Endothelial cell of umbilical vein (primary cell): ENCODE results near the gene OR5H15. TPM values are rescaled to one million over a fixed set of nuclear protein-coding genes. Genes with fewer than 3 reads are reported as not detected.
"Not testable (repeated sequence)": the region's sequence is repeated elsewhere in the genome, so short reads cannot be mapped to it uniquely, and the experiment has no call there.

Source experiments
- BruUV-seq: library from RNA; stranded (reverse); fragments of 400-500 nt; replicated peaks from 2 replicates; lab custom pipeline; 2021; lab: Mats Ljungman, UMichigan
- CTCF ChIA-PET: fragments of 300-600, 350-600 bp; sonication (Branson Sonifier 250); formaldehyde crosslinking; loops from one replicate; lab custom pipeline; 2021; ENCODE audit warnings: antibody characterized with exemption, inconsistent platforms; lab: Charles Lee
- POLR2A ChIA-PET: fragments of 300-600, 350-600 bp; sonication (Branson Sonifier 250); formaldehyde crosslinking; loops from one replicate; lab custom pipeline; 2021; ENCODE audit warnings: antibody characterized with exemption, inconsistent platforms; lab: Charles Lee
- DNase-seq: peaks from one replicate; pipeline ENCODE4 v3.0.0-alpha.2; 2011; ENCODE audit warnings: low read depth, low spot score
- FAIRE-seq: peaks from 2 replicates; lab custom pipeline; 2011; peaks lifted over from hg19 to GRCh38; lab: Jason Lieb, UNC
- H2AFZ ChIP-seq: 2 replicates; pipeline ENCODE4 v1.6.0; 2012; ENCODE audit warnings: low read depth, low read length, control low read depth, inconsistent platforms
- H3K27ac ChIP-seq: 2 replicates; pipeline ENCODE4 v1.5.1; 2011; ENCODE audit warnings: low read depth, mild to moderate bottlenecking, control low read depth, low read length, moderate library complexity; ENCODE audit not compliant: insufficient read depth
- H3K27me3 ChIP-seq, 2 experiments: 2 replicates each; pipeline versions ENCODE4 v1.6.0 to v1.6.1; 2011; ENCODE audit warnings: low read length in 2 of 2, mixed read lengths in 1 of 2; ENCODE audit not compliant: control insufficient read depth in 2 of 2, insufficient read depth in 2 of 2
- H3K36me3 ChIP-seq, 2 experiments: 2 replicates in 1 of 2; 3 replicates in 1 of 2; pipeline ENCODE4 v1.5.1; 2011; ENCODE audit warnings: low read length in 2 of 2, mild to moderate bottlenecking in 1 of 2, moderate library complexity in 1 of 2; ENCODE audit not compliant: control insufficient read depth in 2 of 2, insufficient read depth in 2 of 2; ENCODE audit errors: extremely low read depth in 1 of 2
- H3K4me1 ChIP-seq: 3 replicates; pipeline ENCODE4 v1.5.1; 2011; ENCODE audit warnings: mild to moderate bottlenecking, low read length; ENCODE audit not compliant: control insufficient read depth, insufficient read depth; ENCODE audit errors: extremely low read depth
- H3K4me2 ChIP-seq: 2 replicates; pipeline ENCODE4 v1.6.1; 2011; ENCODE audit warnings: low read length, control low read depth, mixed read lengths; ENCODE audit not compliant: insufficient read depth
- H3K4me3 ChIP-seq, 3 experiments: fragments of 200-600 bp in 1 of 3; sonication (generic), shearing (Covaris generic) in 1 of 3; replicated peaks in 1 of 3; 2 replicates each; pipeline ENCODE4 v1.5.1; 2011 to 2016; ENCODE audit warnings: control low read depth in 3 of 3, low read length in 3 of 3, mild to moderate bottlenecking in 2 of 3, inconsistent platforms in 1 of 3, low read depth in 1 of 3, moderate library complexity in 1 of 3; ENCODE audit not compliant: insufficient read depth in 1 of 3
- H3K79me2 ChIP-seq: 2 replicates; pipeline ENCODE4 v1.6.0; 2012; ENCODE audit warnings: low read length, inconsistent platforms; ENCODE audit not compliant: control insufficient read depth, insufficient read depth
- H3K9ac ChIP-seq: replicated peaks from 2 replicates; pipeline ENCODE3; 2011; ENCODE audit warnings: low read length, control low read depth; ENCODE audit not compliant: insufficient read depth; ENCODE audit errors: extremely low read depth
- H3K9me1 ChIP-seq: replicated peaks from 3 replicates; pipeline ENCODE4 v1.6.0; 2011; ENCODE audit warnings: mild to moderate bottlenecking, low read length; ENCODE audit not compliant: control insufficient read depth, insufficient read depth; ENCODE audit errors: extremely low read depth
- H3K9me3 ChIP-seq: replicated peaks from 2 replicates; pipeline ENCODE4 v1.5.1; 2012; ENCODE audit warnings: low read length, inconsistent platforms; ENCODE audit not compliant: control insufficient read depth, insufficient read depth
- H4K20me1 ChIP-seq: replicated peaks from 2 replicates; pipeline ENCODE3; 2011; ENCODE audit warnings: mild to moderate bottlenecking, low read length; ENCODE audit not compliant: control insufficient read depth, insufficient read depth; ENCODE audit errors: extremely low read depth
- EZH2 ChIP-seq: IDR thresholded peaks from 2 replicates; pipeline ENCODE4 v1.6.1; 2012; ENCODE audit warnings: borderline replicate concordance, low read depth, mild to moderate bottlenecking, moderate library complexity, low read length, inconsistent platforms; ENCODE audit not compliant: severe bottlenecking
- FOS ChIP-seq: IDR thresholded peaks from 2 replicates; pipeline ENCODE4 v1.6.1; 2011; ENCODE audit warnings: mild to moderate bottlenecking, low read length, moderate library complexity, borderline replicate concordance; ENCODE audit not compliant: insufficient read depth
- GATA2 ChIP-seq: IDR thresholded peaks from 2 replicates; pipeline ENCODE4 v1.7.0; 2011; ENCODE audit warnings: low read depth, mild to moderate bottlenecking, moderate library complexity, mixed read lengths, low read length; ENCODE audit not compliant: insufficient read length, insufficient read depth
- JUN ChIP-seq: IDR thresholded peaks from 2 replicates; pipeline ENCODE4 v1.6.1; 2011; ENCODE audit warnings: borderline replicate concordance, low read depth; ENCODE audit not compliant: insufficient read length, insufficient read depth
- MYC ChIP-seq: IDR thresholded peaks from one replicate; pipeline ENCODE4 v1.6.1; 2011; ENCODE audit warnings: mild to moderate bottlenecking, low read depth, low read length
- POLR2A ChIP-seq: IDR thresholded peaks from 2 replicates; pipeline ENCODE4 v1.6.1; 2012; ENCODE audit warnings: low read depth, mild to moderate bottlenecking, control low read depth, low read length
- POLR2AphosphoS5 ChIP-seq: IDR thresholded peaks from 2 replicates; pipeline ENCODE4 v1.6.1; 2012; ENCODE audit warnings: low read depth, mild to moderate bottlenecking, control low read depth, low read length, moderate library complexity; ENCODE audit not compliant: insufficient read depth
- dilution Hi-C: fragments of 300-500 bp; cut with MboI; formaldehyde crosslinking; loops from one replicate; pipeline ENCODE4 v1.15.0; 2019; ENCODE audit warnings: low sequenced_read_pairs; ENCODE audit not compliant: extremely low pct_ligation_motif_present
- intact Hi-C: fragments of 100-400 bp; cut with micrococcal nuclease; formaldehyde crosslinking; loops from one replicate; pipeline ENCODE4 v1.10.0; 2022
- polyA plus RNA-seq, 4 experiments: library from polyadenylated mRNA; depleted of rRNA in 3 of 4; stranded (reverse) in 3 of 4; unstranded in 1 of 4; fragments of >200 nt; gene quantifications; 2 replicates each; pipeline versions ENCODE4 v1.2.1 to v1.2.3, GENCODE V29; 2011 to 2012; ENCODE audit warnings: missing spikeins in 1 of 4
- total RNA-seq: library from RNA; stranded (reverse); gene quantifications from 2 replicates; pipeline ENCODE4 v1.2.3, GENCODE V29; 2021
- TF ChIP-seq, protein P1 (sequence below), 2 donors: IDR thresholded peaks; 1 replicate in 1 of 2; 2 replicates in 1 of 2; pipeline ENCODE4 v1.5.1; 2011; ENCODE audit warnings: low read length in 2 of 2, mild to moderate bottlenecking in 2 of 2, moderate library complexity in 2 of 2, control low read depth in 1 of 2, inconsistent platforms in 1 of 2, low read depth in 1 of 2; ENCODE audit not compliant: insufficient read depth in 1 of 2; ENCODE audit errors: extremely low read depth in 1 of 2
- TF ChIP-seq, protein P2 (sequence below): IDR thresholded peaks from 2 replicates; pipeline ENCODE4 v1.6.1; 2011; ENCODE audit not compliant: insufficient read depth, insufficient read length

OR5H15 gene
- total and polyA plus RNA-seq, 2 donors (not counting 3 experiments of a cell fraction or from before 2014, with no cell fraction given), result not detected

DNA sequence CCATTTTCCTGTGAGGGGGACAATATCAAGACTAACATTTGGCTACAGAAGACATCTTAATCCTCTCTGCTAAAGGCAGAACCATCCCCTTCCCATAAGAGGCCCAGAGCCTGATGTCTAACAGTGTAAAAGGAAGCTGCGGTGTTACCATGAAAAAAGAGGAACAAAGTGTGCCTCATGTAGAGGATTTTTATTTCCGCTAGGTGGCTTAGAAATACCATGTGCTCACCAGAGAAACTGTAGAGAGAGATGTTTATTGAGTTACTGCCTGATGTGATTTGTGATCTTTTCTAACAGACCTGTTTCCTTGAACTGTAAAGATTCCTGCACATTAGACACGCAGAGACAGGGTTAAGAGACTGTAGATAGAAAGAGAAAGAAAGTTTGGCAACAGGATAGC lies 22.0 kb downstream of the OR5H15 start:
- POLR2A ChIA-PET, result no interaction called here
- H3K36me3 ChIP-seq, result no peaks in the 10 kb centered on the region
- no peaks in the 10 kb centered on the region for H3K9me3 ChIP-seq
- dilution Hi-C loops, result no loop called here
- intact Hi-C loops, result no loop called here
- no peak overlapping the region for H3K27ac ChIP-seq
- no peaks in the 10 kb centered on the region for H3K79me2 ChIP-seq
- no peaks in the 10 kb centered on the region for H3K4me1 ChIP-seq
- no peak overlapping the region for H2AFZ ChIP-seq
- TF ChIP-seq POLR2A (no peak), POLR2AphosphoS5 (no peak), GATA2 (no peak), MYC (no peak), JUN (no peak), FOS (no peak), EZH2 (no peak)
- TF ChIP-seq, protein P1, sequence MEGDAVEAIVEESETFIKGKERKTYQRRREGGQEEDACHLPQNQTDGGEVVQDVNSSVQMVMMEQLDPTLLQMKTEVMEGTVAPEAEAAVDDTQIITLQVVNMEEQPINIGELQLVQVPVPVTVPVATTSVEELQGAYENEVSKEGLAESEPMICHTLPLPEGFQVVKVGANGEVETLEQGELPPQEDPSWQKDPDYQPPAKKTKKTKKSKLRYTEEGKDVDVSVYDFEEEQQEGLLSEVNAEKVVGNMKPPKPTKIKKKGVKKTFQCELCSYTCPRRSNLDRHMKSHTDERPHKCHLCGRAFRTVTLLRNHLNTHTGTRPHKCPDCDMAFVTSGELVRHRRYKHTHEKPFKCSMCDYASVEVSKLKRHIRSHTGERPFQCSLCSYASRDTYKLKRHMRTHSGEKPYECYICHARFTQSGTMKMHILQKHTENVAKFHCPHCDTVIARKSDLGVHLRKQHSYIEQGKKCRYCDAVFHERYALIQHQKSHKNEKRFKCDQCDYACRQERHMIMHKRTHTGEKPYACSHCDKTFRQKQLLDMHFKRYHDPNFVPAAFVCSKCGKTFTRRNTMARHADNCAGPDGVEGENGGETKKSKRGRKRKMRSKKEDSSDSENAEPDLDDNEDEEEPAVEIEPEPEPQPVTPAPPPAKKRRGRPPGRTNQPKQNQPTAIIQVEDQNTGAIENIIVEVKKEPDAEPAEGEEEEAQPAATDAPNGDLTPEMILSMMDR (IDR thresholded peaks at IDR 0.05; ENCODE audit: extremely low read depth in 1 of 2, insufficient read depth in 1 of 2, low read depth in 1 of 2, low read length in 2 of 2), result no peak
- TF ChIP-seq, protein P2, sequence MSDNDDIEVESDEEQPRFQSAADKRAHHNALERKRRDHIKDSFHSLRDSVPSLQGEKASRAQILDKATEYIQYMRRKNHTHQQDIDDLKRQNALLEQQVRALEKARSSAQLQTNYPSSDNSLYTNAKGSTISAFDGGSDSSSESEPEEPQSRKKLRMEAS, result no peak
- no peak overlapping the region for H3K4me2 ChIP-seq
- no peaks in the 10 kb centered on the region for H3K27me3 ChIP-seq
- no peak for FAIRE-seq
- peak; percentile 8 for DNase-seq
- CTCF ChIA-PET, result no interaction called here
- no peaks in the 10 kb centered on the region for H3K9me1 ChIP-seq
- no peaks in the 10 kb centered on the region for H4K20me1 ChIP-seq
- BruUV-seq, result no TSS peak
- H3K9ac ChIP-seq, result no peak overlapping the region
- no peak overlapping the region for H3K4me3 ChIP-seq

GRCh38 chr3:98190911-98191310 lies 24.4 kb downstream of the OR5H15 start:
- H3K9me1 ChIP-seq, H2AFZ ChIP-seq, H3K4me3 ChIP-seq, FAIRE-seq, H3K9ac ChIP-seq, DNase-seq, intact Hi-C loops, H3K4me1 ChIP-seq, H3K27me3 ChIP-seq, H3K36me3 ChIP-seq, CTCF ChIA-PET, dilution Hi-C loops, H4K20me1 ChIP-seq, H3K27ac ChIP-seq, H3K4me2 ChIP-seq, BruUV-seq, H3K9me3 ChIP-seq, POLR2A ChIA-PET, H3K79me2 ChIP-seq: not testable (repeated sequence)

GRCh38 chr3:98196293-98196692 lies 29.8 kb downstream of the OR5H15 start:
- BruUV-seq, intact Hi-C loops: not testable (repeated sequence)

More at GRCh38 chr3:98196293-98196692, 29.8 kb downstream of the OR5H15 start:
- H3K9me1 ChIP-seq, DNase-seq, CTCF ChIA-PET, POLR2A ChIA-PET, H3K9ac ChIP-seq, H3K4me1 ChIP-seq, H3K27ac ChIP-seq, H3K4me3 ChIP-seq, H2AFZ ChIP-seq, H3K27me3 ChIP-seq, H3K36me3 ChIP-seq, H3K9me3 ChIP-seq, H3K79me2 ChIP-seq, FAIRE-seq, dilution Hi-C loops, H3K4me2 ChIP-seq, H4K20me1 ChIP-seq: not testable (repeated sequence)
